ENCODE results near the gene MCEMP1.

Gene MCEMP1

GRCh38 chr19:7663706-7664105 is 13.2 kb upstream of the MCEMP1 start:
- Histone ChIP-seq H3K27me3 (replicated peaks) (no peaks in the 10 kb centered on the region), H3K27ac (no peak overlapping the region), H3K36me3 (replicated peaks) (no peaks in the 10 kb centered on the region), H3K4me3 (ENCODE audit: low read depth, low read length) (no peak overlapping the region)
- DNase-seq, result no peak
- in situ Hi-C loops (cut with HindIII; ENCODE audit: low pct_ligation_motif_present, low sequenced_read_pairs), result no loop called here
- TF ChIP-seq CTCF (IDR thresholded peaks at IDR 0.05; ENCODE audit: low read depth, low read length, missing control alignments), result no peak

- H3K27ac ChIP-seq, result no peak overlapping the region
- no peaks in the 10 kb centered on the region for H3K36me3 ChIP-seq (replicated peaks)
- H3K4me3 ChIP-seq (ENCODE audit: low read depth, low read length), result no peak overlapping the region
- no peak for TF ChIP-seq CTCF (IDR thresholded peaks at IDR 0.05; ENCODE audit: low read depth, low read length, missing control alignments)
- in situ Hi-C loops (cut with HindIII; ENCODE audit: low pct_ligation_motif_present, low sequenced_read_pairs), result no loop called here
- DNase-seq, result no peak
- no peaks in the 10 kb centered on the region for H3K27me3 ChIP-seq (replicated peaks)
Measured at GRCh38 chr19:7665076-7665475, 11.8 kb upstream of the MCEMP1 start.

GRCh38 chr19:7668842-7669241 is 8.0 kb upstream of the MCEMP1 start, which contains the start of gene RETN:
TSS of gene RETN (plus strand) at chr19:7669049. CDS start at chr19:7669327, 278 bp downstream.
- Histone ChIP-seq H3K27me3 (replicated peaks) (no peaks in the 10 kb centered on the region), H3K4me3 (ENCODE audit: low read depth, low read length) (no peak within 1 kb of the TSS), H3K36me3 (replicated peaks) (no peaks in the 10 kb centered on the region), H3K27ac (no peak within 1 kb of the TSS)
- no peak for TF ChIP-seq CTCF (IDR thresholded peaks at IDR 0.05; ENCODE audit: low read depth, low read length, missing control alignments)
- no peak for DNase-seq
- in situ Hi-C loops (cut with HindIII; ENCODE audit: low pct_ligation_motif_present, low sequenced_read_pairs), result no loop called here

GRCh38 chr19:7669641-7670040 is 7.2 kb upstream of the MCEMP1 start:
- H3K36me3 ChIP-seq (replicated peaks), result no peaks in the 10 kb centered on the region
- no peak for TF ChIP-seq CTCF (IDR thresholded peaks at IDR 0.05; ENCODE audit: low read depth, low read length, missing control alignments)
- no peak overlapping the region for H3K4me3 ChIP-seq (ENCODE audit: low read depth, low read length)
- in situ Hi-C loops (cut with HindIII; ENCODE audit: low pct_ligation_motif_present, low sequenced_read_pairs), result no loop called here
- H3K27me3 ChIP-seq (replicated peaks), result no peaks in the 10 kb centered on the region
- no peak for DNase-seq
- H3K27ac ChIP-seq, result no peak overlapping the region

GRCh38 chr19:7670150-7670783 is 6.6 kb upstream of the MCEMP1 start:
- no peak overlapping the region for H3K27ac ChIP-seq
- DNase-seq, result no peak
- H3K27me3 ChIP-seq (replicated peaks), result no peaks in the 10 kb centered on the region
- no peaks in the 10 kb centered on the region for H3K36me3 ChIP-seq (replicated peaks)
- H3K4me3 ChIP-seq (ENCODE audit: low read depth, low read length), result no peak overlapping the region
- TF ChIP-seq CTCF (IDR thresholded peaks at IDR 0.05; ENCODE audit: low read depth, low read length, missing control alignments), result no peak
- in situ Hi-C loops (cut with HindIII; ENCODE audit: low pct_ligation_motif_present, low sequenced_read_pairs), result no loop called here

- Histone ChIP-seq H3K27me3 (replicated peaks) (no peaks in the 10 kb centered on the region), H3K4me3 (ENCODE audit: low read depth, low read length) (no peak overlapping the region), H3K27ac (no peak overlapping the region), H3K36me3 (replicated peaks) (no peaks in the 10 kb centered on the region)
- no peak for TF ChIP-seq CTCF (IDR thresholded peaks at IDR 0.05; ENCODE audit: low read depth, low read length, missing control alignments)
- in situ Hi-C loops (cut with HindIII; ENCODE audit: low pct_ligation_motif_present, low sequenced_read_pairs), result no loop called here
- DNase-seq, result no peak
Measured at GRCh38 chr19:7670790-7671189, 6.1 kb upstream of the MCEMP1 start.

All from brain microvascular endothelial cell (primary cell).